Hematopoietic multipotent progenitor cell treated with erythropoietin and hydrocortisone succinate and interleukin-3 and kit ligand, for 15 days (in vitro differentiated cells): ENCODE results near the gene UGT1A7.

Experiments used
- DNase-seq: peaks from one replicate; pipeline ENCODE4 v3.0.0-alpha.2; 2015; ENCODE audit warnings: low spot score

Gene UGT1A7

GRCh38 chr2:233761040-233761769, 79.5 kb downstream of the UGT1A7 start:
- no peak for DNase-seq

- DNase-seq: no peak
These were observed 82.6 kb downstream of the UGT1A7 start for GRCh38 chr2:233764264-233764663.

- DNase-seq: no peak
These were observed 83.1 kb downstream of the UGT1A7 start for GRCh38 chr2:233764761-233765160.

GRCh38 chr2:233766416-233766815, 84.7 kb downstream of the UGT1A7 start:
- no peak for DNase-seq

GRCh38 chr2:233768076-233768475, 86.4 kb downstream of the UGT1A7 start:
- no peak for DNase-seq

GRCh38 chr2:233769260-233769659, 87.6 kb downstream of the UGT1A7 start:
- DNase-seq: no peak

- DNase-seq: no peak
These were observed 90.5 kb downstream of the UGT1A7 start for GRCh38 chr2:233772153-233772552.

GRCh38 chr2:233772583-233772982, 90.9 kb downstream of the UGT1A7 start:
- DNase-seq: no peak

- no peak for DNase-seq
These were observed 92.2 kb downstream of the UGT1A7 start for GRCh38 chr2:233773854-233774253.

- DNase-seq: no peak
These were observed 93.7 kb downstream of the UGT1A7 start for GRCh38 chr2:233775414-233775813.

GRCh38 chr2:233778030-233778429, 96.3 kb downstream of the UGT1A7 start, which contains the start of gene MROH2A:
Gene MROH2A, plus strand, starts transcription at chr2:233778330. Its CDS starts 1,029 bp downstream, at chr2:233779359.
- no peak for DNase-seq

- DNase-seq: no peak
These were observed 98.0 kb downstream of the UGT1A7 start for GRCh38 chr2:233779722-233780121.

- DNase-seq: no peak
These were observed 99.1 kb downstream of the UGT1A7 start for GRCh38 chr2:233780771-233781170.

GRCh38 chr2:233789554-233789953, 107.9 kb downstream of the UGT1A7 start:
- no peak for DNase-seq

GRCh38 chr2:233791151-233791882, 109.6 kb downstream of the UGT1A7 start:
- DNase-seq: no peak

- no peak for DNase-seq
These were observed 110.2 kb downstream of the UGT1A7 start for GRCh38 chr2:233791883-233792329.

- DNase-seq: no peak
These were observed 111.0 kb downstream of the UGT1A7 start for GRCh38 chr2:233792720-233793119.

GRCh38 chr2:233793465-233794127, 111.9 kb downstream of the UGT1A7 start:
- no peak for DNase-seq

GRCh38 chr2:233794128-233794658, 112.5 kb downstream of the UGT1A7 start:
- DNase-seq: no peak

- no peak for DNase-seq
These were observed 114.1 kb downstream of the UGT1A7 start for GRCh38 chr2:233795735-233796171.

GRCh38 chr2:233796254-233796653, 114.6 kb downstream of the UGT1A7 start:
- no peak for DNase-seq

- DNase-seq: no peak
These were observed 116.8 kb downstream of the UGT1A7 start for GRCh38 chr2:233798335-233799086.
